Neural progenitor cell (in vitro differentiated cells): ENCODE results near the gene HDAC4. TPM values are rescaled to one million over a fixed set of nuclear protein-coding genes. Genes with fewer than 3 reads are reported as not detected.
A peak's percentile ranks its signal among the peaks of the same experiment; 100 is the strongest.

Source experiments
- DNase-seq: peaks from one replicate; pipeline ENCODE4 v3.0.0-alpha.2; 2016; ENCODE audit warnings: low spot score
- H2AFZ ChIP-seq: fragments of 200-600 bp; sonication (generic); replicated peaks from 2 replicates; pipeline ENCODE4 v1.6.1; 2016; ENCODE audit warnings: antibody characterized with exemption
- H3F3A ChIP-seq: fragments of 200-600 bp; sonication (generic); 2 replicates; pipeline ENCODE4 v1.6.1; 2016; ENCODE audit warnings: antibody characterized with exemption, low read depth
- H3K27ac ChIP-seq: fragments of 200-600 bp; sonication (generic); 2 replicates; pipeline ENCODE4 v1.5.1; 2016; ENCODE audit warnings: mild to moderate bottlenecking
- H3K27me3 ChIP-seq: fragments of 200-600 bp; sonication (generic); 2 replicates; pipeline ENCODE4 v1.6.1; 2016; ENCODE audit warnings: mild to moderate bottlenecking, moderate library complexity
- H3K36me3 ChIP-seq: fragments of 200-600 bp; sonication (generic); 2 replicates; pipeline ENCODE4 v1.5.1; 2016
- H3K4me1 ChIP-seq: fragments of 200-600 bp; sonication (generic); 2 replicates; pipeline ENCODE4 v1.6.1; 2016; ENCODE audit warnings: mixed run types
- H3K4me2 ChIP-seq: fragments of 200-600 bp; sonication (generic); 2 replicates; pipeline ENCODE4 v1.6.1; 2016
- H3K4me3 ChIP-seq: fragments of 200-600 bp; sonication (generic); 2 replicates; pipeline ENCODE4 v1.5.1; 2016
- H3K79me2 ChIP-seq: fragments of 200-600 bp; sonication (generic); 2 replicates; pipeline ENCODE4 v1.6.1; 2016; ENCODE audit warnings: low read depth
- H3K9ac ChIP-seq: fragments of 200-600 bp; sonication (generic); 2 replicates; pipeline ENCODE4 v1.6.1; 2016
- H3K9me3 ChIP-seq: fragments of 200-600 bp; sonication (generic); 2 replicates; pipeline ENCODE4 v1.5.1; 2016; ENCODE audit warnings: low read depth
- H4K20me1 ChIP-seq: fragments of 200-600 bp; sonication (generic); 2 replicates; pipeline ENCODE4 v1.6.1; 2016; ENCODE audit warnings: low read depth
- H3K27ac Mint-ChIP-seq: 3 replicates; pipeline ENCODE4 v1.8.0; 2021; ENCODE audit warnings: mixed read lengths
- H3K27me3 Mint-ChIP-seq: 2 replicates; pipeline ENCODE4 v1.8.0; 2022; ENCODE audit warnings: low read depth, mild to moderate bottlenecking, inconsistent platforms, moderate library complexity, mixed read lengths; ENCODE audit not compliant: insufficient read depth
- H3K36me3 Mint-ChIP-seq: 3 replicates; pipeline ENCODE4 v1.8.0; 2021; ENCODE audit warnings: mixed read lengths
- H3K4me1 Mint-ChIP-seq: 3 replicates; pipeline ENCODE4 v1.8.0; 2021; ENCODE audit warnings: mixed read lengths
- H3K4me3 Mint-ChIP-seq: 3 replicates; pipeline ENCODE4 v1.8.0; 2021; ENCODE audit warnings: mild to moderate bottlenecking, moderate library complexity, mixed read lengths
- H3K9me3 Mint-ChIP-seq: 3 replicates; pipeline ENCODE4 v1.8.0; 2020; ENCODE audit warnings: mixed read lengths
- EZH2 ChIP-seq: fragments of 200-600 bp; sonication (generic); IDR thresholded peaks from 2 replicates; pipeline ENCODE4 v1.6.1; 2017; ENCODE audit warnings: antibody characterized with exemption, mild to moderate bottlenecking, moderate library complexity
- EZH2phosphoT487 ChIP-seq: fragments of 200-600 bp; sonication (generic); IDR thresholded peaks from 2 replicates; pipeline ENCODE4 v1.6.1; 2017; ENCODE audit warnings: antibody characterized with exemption
- total RNA-seq: library from RNA; depleted of rRNA; stranded (reverse); fragments of >200 nt; gene quantifications from 2 replicates; pipeline ENCODE4 v1.2.3, GENCODE V29; 2015; ENCODE audit warnings: low replicate concordance
- TF ChIP-seq, protein P1 (sequence below): fragments of 200-600 bp; sonication (generic); IDR thresholded peaks from 2 replicates; pipeline ENCODE4 v1.5.1; 2017; ENCODE audit warnings: antibody characterized with exemption, mild to moderate bottlenecking

HDAC4 gene
- total RNA-seq, 1 donor from 2014 or later, result 36.0 TPM

- no peak for TF ChIP-seq EZH2phosphoT487
- TF ChIP-seq, protein P1, sequence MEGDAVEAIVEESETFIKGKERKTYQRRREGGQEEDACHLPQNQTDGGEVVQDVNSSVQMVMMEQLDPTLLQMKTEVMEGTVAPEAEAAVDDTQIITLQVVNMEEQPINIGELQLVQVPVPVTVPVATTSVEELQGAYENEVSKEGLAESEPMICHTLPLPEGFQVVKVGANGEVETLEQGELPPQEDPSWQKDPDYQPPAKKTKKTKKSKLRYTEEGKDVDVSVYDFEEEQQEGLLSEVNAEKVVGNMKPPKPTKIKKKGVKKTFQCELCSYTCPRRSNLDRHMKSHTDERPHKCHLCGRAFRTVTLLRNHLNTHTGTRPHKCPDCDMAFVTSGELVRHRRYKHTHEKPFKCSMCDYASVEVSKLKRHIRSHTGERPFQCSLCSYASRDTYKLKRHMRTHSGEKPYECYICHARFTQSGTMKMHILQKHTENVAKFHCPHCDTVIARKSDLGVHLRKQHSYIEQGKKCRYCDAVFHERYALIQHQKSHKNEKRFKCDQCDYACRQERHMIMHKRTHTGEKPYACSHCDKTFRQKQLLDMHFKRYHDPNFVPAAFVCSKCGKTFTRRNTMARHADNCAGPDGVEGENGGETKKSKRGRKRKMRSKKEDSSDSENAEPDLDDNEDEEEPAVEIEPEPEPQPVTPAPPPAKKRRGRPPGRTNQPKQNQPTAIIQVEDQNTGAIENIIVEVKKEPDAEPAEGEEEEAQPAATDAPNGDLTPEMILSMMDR, result no peak
- TF ChIP-seq EZH2, result no peak
- peak overlapping the region; percentile 59 for H3K4me3 Mint-ChIP-seq
- H3K27ac ChIP-seq, result no peak overlapping the region
- no peaks in the 10 kb centered on the region for H3K27me3 ChIP-seq
- no peaks in the 10 kb centered on the region for H3K9me3 ChIP-seq
- no peak for DNase-seq
- H4K20me1 ChIP-seq, result no peaks in the 10 kb centered on the region
- no peaks in the 10 kb centered on the region for H3K4me1 ChIP-seq
- H3K9me3 Mint-ChIP-seq, result no peaks in the 10 kb centered on the region
- H3K4me2 ChIP-seq, result no peak overlapping the region
- no peaks in the 10 kb centered on the region for H3F3A ChIP-seq
- no peaks in the 10 kb centered on the region for H3K36me3 ChIP-seq
- no peak overlapping the region for H2AFZ ChIP-seq
- H3K4me1 Mint-ChIP-seq, result peaks cover 26% of the 10 kb centered on the region
- H3K4me3 ChIP-seq, result no peak overlapping the region
- no peaks in the 10 kb centered on the region for H3K79me2 ChIP-seq
- H3K9ac ChIP-seq, result no peak overlapping the region
- peaks cover 6% of the 10 kb centered on the region for H3K27me3 Mint-ChIP-seq
- H3K36me3 Mint-ChIP-seq, result no peaks in the 10 kb centered on the region
- H3K27ac Mint-ChIP-seq, result no peak overlapping the region
Observed at GRCh38 chr2:239012228-239012627, 388.6 kb downstream of the HDAC4 start.

GRCh38 chr2:239009589-239009961 is 391.2 kb downstream of the HDAC4 start:
- H3K4me3 Mint-ChIP-seq, result no peak overlapping the region

DNA sequence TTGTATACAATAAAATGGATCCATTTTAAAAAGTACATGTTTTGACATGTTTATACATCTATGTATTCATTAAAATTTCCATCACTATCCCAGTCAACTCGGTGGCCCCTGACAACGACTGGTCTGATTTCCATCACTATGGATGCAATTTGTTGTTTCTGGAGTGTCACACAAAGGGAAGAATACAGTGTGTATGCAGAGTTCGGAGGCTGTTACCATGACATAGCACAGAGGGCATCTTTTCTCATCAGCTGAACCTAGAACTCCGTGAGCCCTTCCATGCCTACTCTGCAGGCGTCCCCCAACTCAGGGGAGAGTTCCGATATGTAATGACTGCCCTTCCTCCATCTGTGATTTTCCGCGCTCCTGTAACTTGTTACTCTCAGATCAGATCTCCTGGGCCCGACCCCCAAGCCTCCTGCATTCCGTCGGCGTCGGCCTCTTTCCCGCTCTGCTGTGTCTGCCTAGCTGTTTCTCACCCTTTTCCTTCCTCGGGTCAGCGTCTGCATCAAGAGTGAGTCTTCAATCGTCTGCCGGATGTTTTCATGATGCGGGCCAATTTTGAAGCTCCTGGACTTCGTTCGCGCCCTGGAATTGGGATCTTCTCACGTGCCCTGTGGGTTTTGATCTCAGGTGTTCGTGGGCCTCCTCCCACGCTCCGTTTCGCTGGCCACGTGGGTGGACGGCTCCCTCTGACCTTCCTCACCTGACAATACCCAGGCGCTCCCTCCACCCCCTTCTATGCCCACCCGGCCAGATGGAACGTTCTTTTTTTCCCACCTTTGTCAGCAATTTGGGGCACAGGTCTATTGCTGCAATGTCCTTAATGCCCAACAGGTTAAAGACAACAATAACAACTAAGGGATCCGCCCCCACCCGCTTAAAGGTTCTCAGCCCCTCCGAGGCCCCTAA is 391.9 kb downstream of the HDAC4 start:
- no peaks in the 10 kb centered on the region for H3K79me2 ChIP-seq
- peaks cover 19% of the 10 kb centered on the region for H3K4me1 Mint-ChIP-seq
- TF ChIP-seq EZH2phosphoT487 (no peak), EZH2 (no peak)
- TF ChIP-seq, protein P1, result no peak
- H3K9me3 ChIP-seq, result no peaks in the 10 kb centered on the region
- H3K27me3 Mint-ChIP-seq, result peaks cover 8% of the 10 kb centered on the region
- no peak overlapping the region for H3K4me3 ChIP-seq
- no peaks in the 10 kb centered on the region for H3K36me3 ChIP-seq
- no peaks in the 10 kb centered on the region for H3K4me1 ChIP-seq
- H3K4me2 ChIP-seq, result no peak overlapping the region
- no peaks in the 10 kb centered on the region for H3K27me3 ChIP-seq
- H3K36me3 Mint-ChIP-seq, result no peaks in the 10 kb centered on the region
- no peaks in the 10 kb centered on the region for H4K20me1 ChIP-seq
- H3K27ac Mint-ChIP-seq, result peak overlapping the region; percentile 12
- no peak for DNase-seq
- no peak overlapping the region for H3K27ac ChIP-seq
- H3K9me3 Mint-ChIP-seq, result no peaks in the 10 kb centered on the region
- H3F3A ChIP-seq, result no peaks in the 10 kb centered on the region
- no peak overlapping the region for H2AFZ ChIP-seq
- no peak overlapping the region for H3K4me3 Mint-ChIP-seq
- H3K9ac ChIP-seq, result no peak overlapping the region

More at GRCh38 chr2:239009589-239009961, 391.2 kb downstream of the HDAC4 start:
- H3K27ac ChIP-seq, result no peak overlapping the region
- no peak overlapping the region for H3K4me3 ChIP-seq
- H3K27me3 ChIP-seq, result no peaks in the 10 kb centered on the region
- TF ChIP-seq EZH2, result no peak
- TF ChIP-seq EZH2phosphoT487, result no peak
- peaks cover 8% of the 10 kb centered on the region for H3K27me3 Mint-ChIP-seq
- H3K36me3 ChIP-seq, result no peaks in the 10 kb centered on the region
- H3K36me3 Mint-ChIP-seq, result no peaks in the 10 kb centered on the region
- no peak for DNase-seq
- no peak overlapping the region for H3K9ac ChIP-seq
- H3K9me3 ChIP-seq, result no peaks in the 10 kb centered on the region
- no peaks in the 10 kb centered on the region for H3K79me2 ChIP-seq
- H3F3A ChIP-seq, result no peaks in the 10 kb centered on the region
- no peaks in the 10 kb centered on the region for H4K20me1 ChIP-seq
- H3K4me1 Mint-ChIP-seq, result peaks cover 19% of the 10 kb centered on the region
- H3K9me3 Mint-ChIP-seq, result no peaks in the 10 kb centered on the region
- H3K4me1 ChIP-seq, result no peaks in the 10 kb centered on the region
- no peak overlapping the region for H3K4me2 ChIP-seq
- no peak overlapping the region for H3K27ac Mint-ChIP-seq
- H2AFZ ChIP-seq, result no peak overlapping the region

DNA sequence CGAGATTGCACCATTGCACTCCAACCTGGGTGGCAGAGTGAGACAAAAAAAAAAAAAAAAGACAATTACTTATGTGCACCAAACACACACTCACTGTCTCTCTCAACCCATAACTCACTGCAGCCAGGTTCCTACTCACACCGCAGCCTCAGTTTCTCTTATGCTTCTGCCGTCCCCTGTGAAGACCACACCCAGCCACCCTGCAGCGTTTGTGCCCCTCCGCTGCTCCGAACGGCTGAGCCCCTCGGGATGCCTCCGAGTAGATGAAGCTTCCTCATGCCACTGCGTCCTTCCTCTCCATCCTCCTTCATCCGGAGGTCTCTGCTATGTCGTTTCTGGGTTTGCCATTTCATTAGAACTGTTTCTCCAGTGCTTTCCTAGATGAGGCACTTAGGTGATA is 392.8 kb downstream of the HDAC4 start:
- TF ChIP-seq, protein P1, result no peak
- TF ChIP-seq EZH2 (no peak), EZH2phosphoT487 (no peak)
- H3K4me1 Mint-ChIP-seq, result peaks cover 17% of the 10 kb centered on the region

More for the DNA sequence above, 392.8 kb downstream of the HDAC4 start:
- Histone ChIP-seq H4K20me1 (no peaks in the 10 kb centered on the region), H3K9ac (no peak overlapping the region), H3K4me2 (no peak overlapping the region), H3K36me3 (no peaks in the 10 kb centered on the region), H3K27me3 (no peaks in the 10 kb centered on the region), H3F3A (no peaks in the 10 kb centered on the region), H3K79me2 (no peaks in the 10 kb centered on the region), H3K4me1 (no peaks in the 10 kb centered on the region), H3K9me3 (no peaks in the 10 kb centered on the region), H2AFZ (no peak overlapping the region), H3K4me3 (no peak overlapping the region), H3K27ac (no peak overlapping the region)
- no peak overlapping the region for H3K27ac Mint-ChIP-seq
- DNase-seq, result no peak
- H3K27me3 Mint-ChIP-seq, result peaks cover 8% of the 10 kb centered on the region
- H3K4me3 Mint-ChIP-seq, result no peak overlapping the region
- no peaks in the 10 kb centered on the region for H3K9me3 Mint-ChIP-seq
- H3K36me3 Mint-ChIP-seq, result no peaks in the 10 kb centered on the region
